Stimulated activated naive CD8-positive, alpha-beta T cell treated with anti-CD3 and anti-CD28 coated beads, Interleukin-15, amount 100 ng/mL, for 72 hours (primary cell): Measurements from ENCODE around the gene PPP1R2B.
A peak's percentile ranks its signal among the peaks of the same experiment; 100 is the strongest.

Source experiments
- ATAC-seq: fragments of 150-1000 bp; cut with Tn5 transposase; 2 replicates; pipeline ENCODE4 v1.10.0; 2021; ENCODE audit warnings: mild to moderate bottlenecking, moderate library complexity
- DNase-seq, 2 donors: peaks; one replicate each; pipeline ENCODE4 v3.0.0; 2021 to 2022
- H3K27ac Mint-ChIP-seq, 2 donors: one replicate each; pipeline ENCODE4 v1.8.0; 2022; ENCODE audit warnings: mild to moderate bottlenecking in 2 of 2, mixed read lengths in 2 of 2, moderate library complexity in 2 of 2
- H3K27me3 Mint-ChIP-seq: one replicate; pipeline ENCODE4 v1.8.0; 2022; ENCODE audit warnings: mixed read lengths
- H3K4me1 Mint-ChIP-seq: one replicate; pipeline ENCODE4 v1.8.0; 2022; ENCODE audit warnings: mild to moderate bottlenecking, mixed read lengths
- H3K4me3 Mint-ChIP-seq, 2 donors: one replicate each; pipeline ENCODE4 v1.8.0; 2022; ENCODE audit warnings: mild to moderate bottlenecking in 2 of 2, mixed read lengths in 2 of 2, moderate library complexity in 1 of 2
- H3K9me3 Mint-ChIP-seq, 2 donors: one replicate each; pipeline ENCODE4 v1.8.0; 2022; ENCODE audit warnings: mixed read lengths in 2 of 2

PPP1R2B gene

GRCh38 chr5:156850206-156850751 lies at the start of gene PPP1R2B:
TSS of gene PPP1R2B (plus strand) at chr5:156850295. CDS start at chr5:156850563, 268 bp downstream.
- no peaks in the 10 kb centered on the region for H3K4me1 Mint-ChIP-seq
- no peak within 1 kb of the TSS for H3K4me3 Mint-ChIP-seq
- DNase-seq, result no peak
- H3K9me3 Mint-ChIP-seq, result peaks cover 24 to 37% of the 10 kb centered on the region in 2 donors
- H3K27ac Mint-ChIP-seq, result no peak within 1 kb of the TSS
- no peak for ATAC-seq
- peaks cover 46% of the 10 kb centered on the region for H3K27me3 Mint-ChIP-seq

GRCh38 chr5:156800929-156801328 lies 49.2 kb upstream of the PPP1R2B start:
- no peak overlapping the region for H3K4me3 Mint-ChIP-seq
- ATAC-seq (no peak), DNase-seq (no peak)
- H3K4me1 Mint-ChIP-seq, result peaks cover 10% of the 10 kb centered on the region
- peaks cover 16% of the 10 kb centered on the region for H3K27me3 Mint-ChIP-seq
- H3K9me3 Mint-ChIP-seq, result peaks cover 0 to 5% of the 10 kb centered on the region in 2 donors
- no peak overlapping the region for H3K27ac Mint-ChIP-seq

GRCh38 chr5:156802501-156802900 lies 47.6 kb upstream of the PPP1R2B start:
- DNase-seq (no peak), ATAC-seq (no peak)
- Mint-ChIP-seq H3K27me3 (peaks cover 9% of the 10 kb centered on the region), H3K9me3 (peaks cover 8 to 12% of the 10 kb centered on the region in 2 donors), H3K27ac (no peak overlapping the region), H3K4me3 (no peak overlapping the region), H3K4me1 (peaks cover 10% of the 10 kb centered on the region)

GRCh38 chr5:156803404-156803803 lies 46.7 kb upstream of the PPP1R2B start:
- Mint-ChIP-seq H3K27ac (no peak overlapping the region), H3K4me1 (peaks cover 10% of the 10 kb centered on the region), H3K9me3 (peaks cover 9 to 12% of the 10 kb centered on the region in 2 donors), H3K27me3 (peaks cover 9% of the 10 kb centered on the region), H3K4me3 (no peak overlapping the region)
- DNase-seq (no peak), ATAC-seq (no peak)

- no peaks in the 10 kb centered on the region for H3K27me3 Mint-ChIP-seq
- peaks cover 15% of the 10 kb centered on the region for H3K4me1 Mint-ChIP-seq
- ATAC-seq, result no peak
- H3K4me3 Mint-ChIP-seq, result no peak overlapping the region
- no peaks in the 10 kb centered on the region for H3K9me3 Mint-ChIP-seq
- no peak for DNase-seq
- H3K27ac Mint-ChIP-seq, result no peak overlapping the region
These were observed 37.1 kb upstream of the PPP1R2B start for GRCh38 chr5:156812959-156813358.

- no peak overlapping the region for H3K27ac Mint-ChIP-seq
- peak; percentile 13 to 45 for DNase-seq
- H3K9me3 Mint-ChIP-seq, result no peaks in the 10 kb centered on the region
- H3K4me1 Mint-ChIP-seq, result peaks cover 15% of the 10 kb centered on the region
- ATAC-seq, result peak; percentile 87
- H3K27me3 Mint-ChIP-seq, result no peaks in the 10 kb centered on the region
- H3K4me3 Mint-ChIP-seq, result no peak overlapping the region
These were observed 34.0 kb upstream of the PPP1R2B start for GRCh38 chr5:156815988-156816599.

- peak; percentile 73 for ATAC-seq
- peaks cover 6% of the 10 kb centered on the region for H3K27me3 Mint-ChIP-seq
- DNase-seq, result no peak
- peaks cover 9% of the 10 kb centered on the region for H3K4me1 Mint-ChIP-seq
- H3K27ac Mint-ChIP-seq, result peak overlapping the region in 1 of 2 donors; percentile 14
- H3K9me3 Mint-ChIP-seq, result no peaks in the 10 kb centered on the region
- no peak overlapping the region for H3K4me3 Mint-ChIP-seq
These were observed 30.6 kb upstream of the PPP1R2B start for GRCh38 chr5:156819537-156819936.

- H3K4me3 Mint-ChIP-seq, result no peak overlapping the region
- no peaks in the 10 kb centered on the region for H3K9me3 Mint-ChIP-seq
- peak overlapping the region in 1 of 2 donors; percentile 14 for H3K27ac Mint-ChIP-seq
- DNase-seq (no peak), ATAC-seq (no peak)
- peaks cover 9% of the 10 kb centered on the region for H3K4me1 Mint-ChIP-seq
- peaks cover 6% of the 10 kb centered on the region for H3K27me3 Mint-ChIP-seq
These were observed 30.0 kb upstream of the PPP1R2B start for GRCh38 chr5:156819967-156820581.

GRCh38 chr5:156824241-156824640 lies 25.9 kb upstream of the PPP1R2B start:
- H3K27ac Mint-ChIP-seq, result no peak overlapping the region

GRCh38 chr5:156824800-156825199 lies 25.3 kb upstream of the PPP1R2B start:
- DNase-seq (no peak), ATAC-seq (no peak)
- Mint-ChIP-seq H3K27me3 (peaks cover 15% of the 10 kb centered on the region), H3K4me3 (no peak overlapping the region), H3K4me1 (no peaks in the 10 kb centered on the region), H3K9me3 (peaks cover 14 to 15% of the 10 kb centered on the region in 2 donors), H3K27ac (no peak overlapping the region)

More at GRCh38 chr5:156824241-156824640, 25.9 kb upstream of the PPP1R2B start:
- peaks cover 14 to 15% of the 10 kb centered on the region in 2 donors for H3K9me3 Mint-ChIP-seq
- ATAC-seq (no peak), DNase-seq (no peak)
- peaks cover 15% of the 10 kb centered on the region for H3K27me3 Mint-ChIP-seq
- H3K4me3 Mint-ChIP-seq, result no peak overlapping the region
- no peaks in the 10 kb centered on the region for H3K4me1 Mint-ChIP-seq

- H3K9me3 Mint-ChIP-seq, result peaks cover 14 to 15% of the 10 kb centered on the region in 2 donors
- DNase-seq (no peak), ATAC-seq (no peak)
- H3K27me3 Mint-ChIP-seq, result peaks cover 15% of the 10 kb centered on the region
- H3K4me3 Mint-ChIP-seq, result no peak overlapping the region
- no peak overlapping the region for H3K27ac Mint-ChIP-seq
- H3K4me1 Mint-ChIP-seq, result no peaks in the 10 kb centered on the region
These were observed 24.4 kb upstream of the PPP1R2B start for GRCh38 chr5:156825688-156826087.

GRCh38 chr5:156826150-156826549 lies 23.9 kb upstream of the PPP1R2B start:
- DNase-seq, result no peak
- Mint-ChIP-seq H3K4me1 (no peaks in the 10 kb centered on the region), H3K27me3 (peaks cover 15% of the 10 kb centered on the region), H3K9me3 (peaks cover 14 to 15% of the 10 kb centered on the region in 2 donors), H3K27ac (no peak overlapping the region), H3K4me3 (no peak overlapping the region)
- no peak for ATAC-seq

- DNase-seq, result no peak
- Mint-ChIP-seq H3K4me1 (peaks cover 6% of the 10 kb centered on the region), H3K4me3 (no peak overlapping the region), H3K9me3 (no peaks in the 10 kb centered on the region), H3K27ac (no peak overlapping the region), H3K27me3 (no peaks in the 10 kb centered on the region)
- no peak for ATAC-seq
These were observed 15.2 kb upstream of the PPP1R2B start for GRCh38 chr5:156834916-156835315.

GRCh38 chr5:156835905-156836304 lies 14.2 kb upstream of the PPP1R2B start:
- no peak overlapping the region for H3K27ac Mint-ChIP-seq
- DNase-seq (no peak), ATAC-seq (no peak)
- H3K4me3 Mint-ChIP-seq, result no peak overlapping the region
- H3K9me3 Mint-ChIP-seq, result no peaks in the 10 kb centered on the region
- H3K4me1 Mint-ChIP-seq, result peaks cover 6% of the 10 kb centered on the region
- no peaks in the 10 kb centered on the region for H3K27me3 Mint-ChIP-seq

- H3K27me3 Mint-ChIP-seq, result no peaks in the 10 kb centered on the region
- H3K4me3 Mint-ChIP-seq, result no peak overlapping the region
- ATAC-seq, result no peak
- H3K4me1 Mint-ChIP-seq, result peaks cover 6% of the 10 kb centered on the region
- no peaks in the 10 kb centered on the region for H3K9me3 Mint-ChIP-seq
- DNase-seq, result no peak
- H3K27ac Mint-ChIP-seq, result no peak overlapping the region
These were observed 13.2 kb upstream of the PPP1R2B start for GRCh38 chr5:156836846-156837245.

GRCh38 chr5:156838961-156839360 lies 11.1 kb upstream of the PPP1R2B start:
- no peaks in the 10 kb centered on the region for H3K27me3 Mint-ChIP-seq
- H3K4me1 Mint-ChIP-seq, result no peaks in the 10 kb centered on the region
- H3K27ac Mint-ChIP-seq, result no peak overlapping the region
- DNase-seq, result no peak
- no peak for ATAC-seq
- H3K9me3 Mint-ChIP-seq, result no peaks in the 10 kb centered on the region
- no peak overlapping the region for H3K4me3 Mint-ChIP-seq
